OCI-LY3 (cell line): ENCODE measurements around the gene ZNF649.

Experiments
- H2AFZ ChIP-seq: fragments of 200-600, 300-600 bp; shearing (Covaris generic); 2 replicates; pipeline ENCODE4 v1.6.0; 2014; ENCODE audit warnings: antibody characterized with exemption, low read depth, low read length
- H3K27ac ChIP-seq: fragments of 200-600, 300-600 bp; sonication (generic); 2 replicates; pipeline ENCODE4 v1.5.1; 2014; ENCODE audit warnings: mild to moderate bottlenecking, low read length, moderate library complexity, mixed read lengths
- H3K27me3 ChIP-seq: fragments of 200-600, 300-600 bp; sonication (generic); 2 replicates; pipeline ENCODE4 v1.6.1; 2014; ENCODE audit warnings: low read depth, low read length, mixed read lengths
- H3K36me3 ChIP-seq: fragments of 200-600, 300-600 bp; sonication (generic); replicated peaks from 2 replicates; pipeline ENCODE3; 2014; ENCODE audit warnings: low read depth, low read length, mixed read lengths
- H3K4me1 ChIP-seq: fragments of 300-600, 200-600 bp; sonication (generic); 2 replicates; pipeline ENCODE4 v1.6.1; 2014; ENCODE audit warnings: low read length, mixed read lengths
- H3K4me2 ChIP-seq: fragments of 200-600, 300-600 bp; sonication (generic); 2 replicates; pipeline ENCODE4 v1.6.1; 2014; ENCODE audit warnings: low read length, mixed read lengths
- H3K4me3 ChIP-seq: fragments of 300-600, 200-600 bp; sonication (generic); 2 replicates; pipeline ENCODE4 v1.5.1; 2014; ENCODE audit warnings: antibody characterized with exemption, mild to moderate bottlenecking, low read length, moderate library complexity
- H3K79me2 ChIP-seq: fragments of 300-600, 200-600 bp; shearing (Covaris generic); 2 replicates; pipeline ENCODE4 v1.6.1; 2014; ENCODE audit warnings: mild to moderate bottlenecking, low read length, mixed read lengths
- H3K9ac ChIP-seq: fragments of 300-600, 200-600 bp; shearing (Covaris generic); 2 replicates; pipeline ENCODE4 v1.6.0; 2014; ENCODE audit warnings: mild to moderate bottlenecking, low read length, moderate library complexity
- H3K9me3 ChIP-seq: fragments of 200-600, 300-600 bp; shearing (Covaris generic); 2 replicates; pipeline ENCODE4 v1.6.1; 2014; ENCODE audit warnings: low read length, mixed read lengths; ENCODE audit not compliant: insufficient read depth
- H4K20me1 ChIP-seq: fragments of 200-600, 300-600 bp; sonication (generic); 2 replicates; pipeline ENCODE4 v1.6.1; 2016; ENCODE audit warnings: low read length, mixed read lengths; ENCODE audit not compliant: insufficient read depth
- CTCF ChIP-seq: fragments of 200-600, 300-600 bp; sonication (generic); IDR thresholded peaks from 2 replicates; pipeline ENCODE4 v1.5.1; 2014; ENCODE audit warnings: antibody characterized with exemption, low read length, low read depth
- EZH2phosphoT487 ChIP-seq: fragments of 200-600 bp; shearing (Covaris generic); IDR thresholded peaks from 2 replicates; pipeline ENCODE4 v1.6.1; 2018; ENCODE audit warnings: antibody characterized with exemption, mixed run types, low read depth

The ZNF649 gene

DNA sequence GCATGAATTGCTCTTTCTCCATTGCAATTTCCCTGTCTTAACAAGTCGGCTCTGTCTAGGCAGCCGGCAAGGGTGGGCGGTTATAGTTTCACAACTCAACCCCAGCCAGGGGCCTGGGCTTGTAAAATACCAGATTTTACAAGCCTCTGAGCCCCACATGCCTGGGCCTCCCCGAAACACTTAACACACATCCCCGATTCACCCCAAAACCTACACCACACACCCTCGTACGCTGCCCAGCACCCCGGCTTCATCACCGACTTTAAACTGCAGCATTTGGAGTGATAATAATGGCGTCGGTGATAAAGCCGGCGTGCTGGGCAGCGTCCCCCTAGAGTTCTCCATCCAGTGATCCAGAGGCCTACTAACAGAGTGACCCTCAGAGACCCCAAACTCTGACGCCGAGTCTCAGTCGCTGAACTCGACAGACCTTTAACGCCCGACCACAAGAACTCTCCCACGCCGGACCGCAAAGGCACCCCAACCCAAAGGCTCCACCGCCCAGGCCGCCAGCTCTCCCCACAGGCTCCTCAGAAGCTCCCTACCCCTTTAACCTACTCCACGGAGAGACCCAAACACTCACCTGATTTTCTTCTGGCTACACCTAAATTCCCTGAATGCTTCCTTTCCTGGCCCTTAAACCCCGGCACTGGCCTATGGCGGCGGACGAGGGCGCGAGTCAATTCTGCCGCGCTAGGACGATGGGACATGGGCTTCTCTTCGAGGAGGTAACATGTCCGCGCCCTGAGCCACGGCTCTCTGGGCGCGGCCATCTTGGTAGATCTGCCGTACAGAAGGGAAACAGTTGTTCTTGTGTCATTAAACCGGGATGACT, at the start of gene ZNF649:
Gene ZNF649, minus strand, starts transcription at position 687 of the 835 bp plus-strand sequence. CDS start 4,910 bp downstream, outside the sequence.
- H3K4me3 ChIP-seq: peak within 1 kb of the TSS; percentile 70
- no peak for TF ChIP-seq CTCF
- no peak for TF ChIP-seq EZH2phosphoT487
- peaks cover 25% of the 10 kb centered on the region for H3K79me2 ChIP-seq
- no peaks in the 10 kb centered on the region for H3K4me1 ChIP-seq
- H3K9me3 ChIP-seq: peaks cover 14% of the 10 kb centered on the region
- H4K20me1 ChIP-seq: no peaks in the 10 kb centered on the region
- H2AFZ ChIP-seq: no peak within 1 kb of the TSS
- H3K4me2 ChIP-seq: peak within 1 kb of the TSS; percentile 21
- no peaks in the 10 kb centered on the region for H3K27me3 ChIP-seq
- H3K36me3 ChIP-seq: peaks cover 25% of the 10 kb centered on the region
- no peak within 1 kb of the TSS; the same call in 1 of the 2 replicates for H3K27ac ChIP-seq
- H3K9ac ChIP-seq: peak within 1 kb of the TSS; percentile 48

GRCh38 chr19:51948975-51949374, 44.2 kb upstream of the ZNF649 start:
- no peaks in the 10 kb centered on the region for H4K20me1 ChIP-seq
- H3K9me3 ChIP-seq: peaks cover 57% of the 10 kb centered on the region
- H3K4me1 ChIP-seq: no peaks in the 10 kb centered on the region
- H2AFZ ChIP-seq: no peak overlapping the region
- no peaks in the 10 kb centered on the region for H3K27me3 ChIP-seq
- no peak overlapping the region for H3K27ac ChIP-seq
- no peak overlapping the region for H3K4me3 ChIP-seq
- no peaks in the 10 kb centered on the region for H3K79me2 ChIP-seq
- no peak overlapping the region for H3K9ac ChIP-seq
- H3K36me3 ChIP-seq: peaks cover 34% of the 10 kb centered on the region
- no peak overlapping the region for H3K4me2 ChIP-seq
- TF ChIP-seq EZH2phosphoT487: no peak
- no peak for TF ChIP-seq CTCF

DNA sequence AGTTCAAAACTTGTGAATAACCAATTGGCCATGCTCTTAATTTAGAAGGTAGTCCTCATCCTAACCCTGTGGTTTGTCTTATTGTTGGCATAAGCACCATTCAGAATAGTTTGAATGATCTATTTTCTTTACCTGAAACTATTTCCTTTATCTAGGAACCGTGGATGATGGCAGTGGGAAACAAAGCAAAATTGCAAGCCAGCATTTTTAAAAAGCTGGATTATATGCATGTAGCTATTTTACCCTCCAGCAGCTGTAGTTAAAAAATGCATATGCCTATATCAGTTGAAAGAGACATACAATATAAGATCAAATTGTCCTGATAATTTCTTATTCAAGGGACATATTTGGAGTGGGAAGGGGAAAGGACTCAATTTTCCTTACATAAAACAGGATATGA, 41.8 kb upstream of the ZNF649 start:
- Histone ChIP-seq H3K27me3 (no peaks in the 10 kb centered on the region), H2AFZ (no peak overlapping the region), H4K20me1 (no peaks in the 10 kb centered on the region), H3K36me3 (peaks cover 57% of the 10 kb centered on the region), H3K9me3 (peaks cover 68% of the 10 kb centered on the region), H3K27ac (no peak overlapping the region), H3K9ac (no peak overlapping the region), H3K4me3 (no peak overlapping the region), H3K4me1 (no peaks in the 10 kb centered on the region), H3K4me2 (no peak overlapping the region), H3K79me2 (no peaks in the 10 kb centered on the region)
- no peak for TF ChIP-seq CTCF
- TF ChIP-seq EZH2phosphoT487: no peak

- Histone ChIP-seq H4K20me1 (no peaks in the 10 kb centered on the region), H2AFZ (no peak overlapping the region), H3K36me3 (peaks cover 70% of the 10 kb centered on the region), H3K27ac (no peak overlapping the region), H3K4me1 (no peaks in the 10 kb centered on the region), H3K4me2 (no peak overlapping the region), H3K4me3 (no peak overlapping the region), H3K79me2 (no peaks in the 10 kb centered on the region), H3K27me3 (no peaks in the 10 kb centered on the region), H3K9ac (no peak overlapping the region), H3K9me3 (peaks cover 67% of the 10 kb centered on the region)
- TF ChIP-seq EZH2phosphoT487: no peak
Measured at GRCh38 chr19:51944798-51945552, 40.2 kb upstream of the ZNF649 start.
